Naive thymus-derived CD4-positive, alpha-beta T cell (primary cell): Measurements from ENCODE around the gene SMCO1. TPM values are rescaled to one million over a fixed set of nuclear protein-coding genes. Genes with fewer than 3 reads are reported as not detected.
"Not testable (repeated sequence)": the region's sequence is repeated elsewhere in the genome, so short reads cannot be mapped to it uniquely, and the experiment has no call there.

Experiments
- ATAC-seq: fragments of 150-1000 bp; cut with Tn5 transposase; 2 replicates; pipeline ENCODE4 v1.10.0; 2021; ENCODE audit warnings: mild to moderate bottlenecking, moderate library complexity
- CTCF ChIA-PET: fragments of 350-600 bp; sonication (Branson Sonifier 250); formaldehyde crosslinking; loops from one replicate; lab custom pipeline; 2021; ENCODE audit warnings: antibody characterized with exemption; lab: Charles Lee
- POLR2A ChIA-PET: fragments of 350-600 bp; sonication (Branson Sonifier 250); formaldehyde crosslinking; loops from one replicate; lab custom pipeline; 2021; ENCODE audit warnings: antibody characterized with exemption, inconsistent platforms; lab: Charles Lee
- DNase-seq, 9 donors: peaks; one replicate each; pipeline versions ENCODE4 v3.0.0 to v3.0.0-alpha.2; 2020 to 2022; ENCODE audit warnings: mixed read lengths in 1 of 9
- H3K27ac ChIP-seq: one replicate; pipeline ENCODE4 v1.7.0; 2013; ENCODE audit warnings: mild to moderate bottlenecking, low read depth, low read length, moderate library complexity
- H3K27me3 ChIP-seq, 2 donors: one replicate each; pipeline ENCODE4 v1.7.0; 2013; ENCODE audit warnings: low read length in 2 of 2, mild to moderate bottlenecking in 2 of 2, moderate library complexity in 2 of 2; ENCODE audit not compliant: control insufficient read depth in 2 of 2, insufficient read depth in 2 of 2
- H3K36me3 ChIP-seq, 3 experiments: 1 replicate in 2 of 3; 2 replicates in 1 of 3; pipeline ENCODE4 v1.7.0; 2013; ENCODE audit warnings: low read length in 3 of 3, mild to moderate bottlenecking in 3 of 3, moderate library complexity in 1 of 3; ENCODE audit not compliant: insufficient read depth in 3 of 3, control insufficient read depth in 2 of 3
- H3K4me1 ChIP-seq, 2 donors: one replicate each; pipeline ENCODE4 v1.7.0; 2013; ENCODE audit warnings: low read length in 2 of 2, mild to moderate bottlenecking in 2 of 2, moderate library complexity in 1 of 2; ENCODE audit not compliant: control insufficient read depth in 2 of 2, insufficient read depth in 2 of 2
- H3K4me3 ChIP-seq: 2 replicates; pipeline ENCODE4 v1.7.0; 2013; ENCODE audit warnings: mild to moderate bottlenecking, low read length
- H3K9me3 ChIP-seq, 3 experiments: 1 replicate in 2 of 3; 2 replicates in 1 of 3; pipeline ENCODE4 v1.7.0; 2013; ENCODE audit warnings: low read length in 3 of 3; ENCODE audit not compliant: control insufficient read depth in 2 of 3
- H3K27ac Mint-ChIP-seq, 9 donors: one replicate each; pipeline ENCODE4 v1.8.0; 2020 to 2022; ENCODE audit warnings: mixed read lengths in 9 of 9, mild to moderate bottlenecking in 8 of 9, moderate library complexity in 5 of 9, inconsistent platforms in 2 of 9
- H3K27me3 Mint-ChIP-seq, 5 donors: one replicate each; pipeline ENCODE4 v1.8.0; 2021 to 2022; ENCODE audit warnings: mixed read lengths in 5 of 5, mild to moderate bottlenecking in 1 of 5
- H3K36me3 Mint-ChIP-seq, 5 donors: one replicate each; pipeline ENCODE4 v1.8.0; 2020 to 2022; ENCODE audit warnings: mixed read lengths in 5 of 5, mild to moderate bottlenecking in 3 of 5, inconsistent platforms in 1 of 5
- H3K4me1 Mint-ChIP-seq, 7 donors: one replicate each; pipeline ENCODE4 v1.8.0; 2020 to 2022; ENCODE audit warnings: mixed read lengths in 7 of 7, mild to moderate bottlenecking in 3 of 7, inconsistent platforms in 1 of 7
- H3K4me3 Mint-ChIP-seq, 10 donors: one replicate each; pipeline ENCODE4 v1.8.0; 2020 to 2022; ENCODE audit warnings: mild to moderate bottlenecking in 10 of 10, mixed read lengths in 10 of 10, moderate library complexity in 6 of 10, inconsistent platforms in 2 of 10
- H3K9me3 Mint-ChIP-seq, 11 donors: one replicate each; pipeline ENCODE4 v1.8.0; 2020 to 2022; ENCODE audit warnings: mixed read lengths in 11 of 11, mild to moderate bottlenecking in 4 of 11, inconsistent platforms in 1 of 11, moderate library complexity in 1 of 11
- intact Hi-C, 2 donors: fragments of 100-400 bp; cut with micrococcal nuclease; formaldehyde crosslinking; loops; one replicate each; pipeline ENCODE4 v1.15.1; 2023
- polyA plus RNA-seq, 2 donors: library from polyadenylated mRNA; unstranded; fragments of 300-500 nt; fragmentation: Illumina TruSeq; gene quantifications; one replicate each; pipeline ENCODE4 v1.2.3, GENCODE V29; 2021
- total RNA-seq, 6 experiments: library from RNA in 5 of 6; stranded (reverse) in 5 of 6; gene quantifications; 1 replicate in 5 of 6; 2 replicates in 1 of 6; pipeline ENCODE4 v1.2.3 and lab custom pipeline; 2021 to 2026

SMCO1 gene
- total and polyA plus RNA-seq, 7 experiments from 2014 or later = not detected

- H3K27ac Mint-ChIP-seq = peak overlapping the region in 2 of 9 donors; percentile 47 to 48
- peaks cover 0 to 15% (median 6%) of the 10 kb centered on the region in 7 donors for H3K4me1 Mint-ChIP-seq
- peaks cover 0 to 13% (median 4%) of the 10 kb centered on the region in 11 donors for H3K9me3 Mint-ChIP-seq
- H3K4me3 Mint-ChIP-seq = no peak overlapping the region
- H3K27ac ChIP-seq = no peak overlapping the region
- CTCF ChIA-PET = interaction anchor here (1.8 kb wide), 1 partner anchor 131 kb away, joined by 5 read pairs; no protein-coding TSS in a partner anchor
- H3K4me1 ChIP-seq = no peaks in the 10 kb centered on the region
- H3K9me3 ChIP-seq = peaks cover 0 to 4% (median 0%) of the 10 kb centered on the region in 3 experiments
- intact Hi-C loops = no loop called here
- DNase-seq (no peak), ATAC-seq (no peak)
- no peaks in the 10 kb centered on the region for H3K27me3 Mint-ChIP-seq
- no peaks in the 10 kb centered on the region for H3K27me3 ChIP-seq
- peaks cover 0 to 32% (median 4%) of the 10 kb centered on the region in 5 donors for H3K36me3 Mint-ChIP-seq
- H3K4me3 ChIP-seq = no peak overlapping the region
- POLR2A ChIA-PET = no interaction called here
- H3K36me3 ChIP-seq = peaks cover 0 to 13% (median 0%) of the 10 kb centered on the region in 3 experiments
Observed at GRCh38 chr3:196554205-196554604, 39.1 kb upstream of the SMCO1 start.

GRCh38 chr3:196553551-196553950, 38.4 kb upstream of the SMCO1 start:
- DNase-seq = no peak
- ATAC-seq = no peak
- H3K36me3 Mint-ChIP-seq = peaks cover 0 to 30% (median 4%) of the 10 kb centered on the region in 5 donors
- Histone ChIP-seq H3K9me3 (peaks cover 0 to 6% (median 0%) of the 10 kb centered on the region in 3 experiments), H3K4me1 (no peaks in the 10 kb centered on the region), H3K4me3 (no peak overlapping the region), H3K27ac (no peak overlapping the region), H3K27me3 (no peaks in the 10 kb centered on the region), H3K36me3 (peaks cover 0 to 6% (median 0%) of the 10 kb centered on the region in 3 experiments)
- intact Hi-C loops = no loop called here
- peak overlapping the region in 1 of 9 donors; percentile 31 for H3K27ac Mint-ChIP-seq
- POLR2A ChIA-PET = no interaction called here
- CTCF ChIA-PET = no interaction called here
- H3K4me1 Mint-ChIP-seq = peaks cover 0 to 11% (median 6%) of the 10 kb centered on the region in 7 donors
- no peak overlapping the region for H3K4me3 Mint-ChIP-seq
- H3K27me3 Mint-ChIP-seq = no peaks in the 10 kb centered on the region
- peaks cover 0 to 15% (median 5%) of the 10 kb centered on the region in 11 donors for H3K9me3 Mint-ChIP-seq

- Mint-ChIP-seq H3K27me3 (peaks cover 0 to 3% (median 0%) of the 10 kb centered on the region in 5 donors), H3K4me1 (peaks cover 0 to 8% (median 5%) of the 10 kb centered on the region in 7 donors), H3K36me3 (peaks cover 5 to 35% (median 11%) of the 10 kb centered on the region in 5 donors), H3K9me3 (peaks cover 0 to 21% (median 7%) of the 10 kb centered on the region in 11 donors), H3K27ac (no peak overlapping the region), H3K4me3 (no peak overlapping the region)
- intact Hi-C loops = no loop called here
- ChIA-PET POLR2A (interaction anchor here (1.0 kb wide), 1 partner anchor 24 kb away, joined by 3 read pairs; no protein-coding TSS in a partner anchor), CTCF (no interaction called here)
- DNase-seq (no peak), ATAC-seq (no peak)
- Histone ChIP-seq H3K27ac (no peak overlapping the region), H3K4me1 (no peaks in the 10 kb centered on the region), H3K36me3 (peaks cover 0 to 5% (median 0%) of the 10 kb centered on the region in 3 experiments), H3K9me3 (peaks cover 0 to 6% (median 0%) of the 10 kb centered on the region in 3 experiments), H3K4me3 (no peak overlapping the region), H3K27me3 (no peaks in the 10 kb centered on the region)
Observed at GRCh38 chr3:196552253-196552652, 37.1 kb upstream of the SMCO1 start.

GRCh38 chr3:196550172-196550571, 35.0 kb upstream of the SMCO1 start:
- ATAC-seq, POLR2A ChIA-PET, H3K27me3 Mint-ChIP-seq, DNase-seq, H3K4me3 ChIP-seq, H3K9me3 ChIP-seq, intact Hi-C loops, H3K4me3 Mint-ChIP-seq, H3K27ac ChIP-seq, H3K27ac Mint-ChIP-seq, H3K27me3 ChIP-seq, H3K4me1 Mint-ChIP-seq, H3K36me3 ChIP-seq, H3K4me1 ChIP-seq: not testable (repeated sequence)
- Mint-ChIP-seq H3K36me3 (peaks cover 5 to 30% (median 10%) of the 10 kb centered on the region in 5 donors), H3K9me3 (peaks cover 0 to 21% (median 7%) of the 10 kb centered on the region in 11 donors)
- CTCF ChIA-PET = interaction anchor here (0.9 kb wide), 1 partner anchor 18 kb away, joined by 3 read pairs; no protein-coding TSS in a partner anchor

- H3K4me3 ChIP-seq, H3K4me1 ChIP-seq, H3K4me1 Mint-ChIP-seq, H3K27me3 ChIP-seq, H3K4me3 Mint-ChIP-seq, H3K27ac Mint-ChIP-seq, DNase-seq, POLR2A ChIA-PET, H3K36me3 ChIP-seq, intact Hi-C loops, H3K27ac ChIP-seq, ATAC-seq, H3K9me3 ChIP-seq: not testable (repeated sequence)
- Mint-ChIP-seq H3K36me3 (peaks cover 5 to 25% (median 7%) of the 10 kb centered on the region in 5 donors), H3K27me3 (peaks cover 0 to 12% (median 4%) of the 10 kb centered on the region in 5 donors), H3K9me3 (peaks cover 0 to 21% (median 7%) of the 10 kb centered on the region in 11 donors)
- CTCF ChIA-PET = interaction anchor here (0.9 kb wide), 1 partner anchor 17 kb away, joined by 3 read pairs; no protein-coding TSS in a partner anchor
Observed at GRCh38 chr3:196549312-196549711, 34.2 kb upstream of the SMCO1 start.

- no peaks in the 10 kb centered on the region for H3K4me1 Mint-ChIP-seq
- ATAC-seq (no peak), DNase-seq (no peak)
- H3K27me3 Mint-ChIP-seq = peaks cover 0 to 12% (median 6%) of the 10 kb centered on the region in 5 donors
- Histone ChIP-seq H3K27ac (no peak overlapping the region), H3K4me1 (no peaks in the 10 kb centered on the region), H3K9me3 (peaks cover 0 to 6% (median 0%) of the 10 kb centered on the region in 3 experiments), H3K36me3 (no peaks in the 10 kb centered on the region), H3K4me3 (no peak overlapping the region), H3K27me3 (no peaks in the 10 kb centered on the region)
- peaks cover 0 to 21% (median 7%) of the 10 kb centered on the region in 11 donors for H3K9me3 Mint-ChIP-seq
- H3K36me3 Mint-ChIP-seq = peaks cover 0 to 20% (median 5%) of the 10 kb centered on the region in 5 donors
- no peak overlapping the region for H3K4me3 Mint-ChIP-seq
- CTCF ChIA-PET = interaction anchor here (0.6 to 0.7 kb wide), 3 partner anchors 20 to 1053 kb away, joined by 3 to 5 read pairs (median 4); no protein-coding TSS in a partner anchor
- POLR2A ChIA-PET = no interaction called here
- intact Hi-C loops = no loop called here
- no peak overlapping the region for H3K27ac Mint-ChIP-seq
Observed at GRCh38 chr3:196547067-196547466, 31.9 kb upstream of the SMCO1 start.
